Measurements from ENCODE around the gene ZNF367.

Gene ZNF367

DNA sequence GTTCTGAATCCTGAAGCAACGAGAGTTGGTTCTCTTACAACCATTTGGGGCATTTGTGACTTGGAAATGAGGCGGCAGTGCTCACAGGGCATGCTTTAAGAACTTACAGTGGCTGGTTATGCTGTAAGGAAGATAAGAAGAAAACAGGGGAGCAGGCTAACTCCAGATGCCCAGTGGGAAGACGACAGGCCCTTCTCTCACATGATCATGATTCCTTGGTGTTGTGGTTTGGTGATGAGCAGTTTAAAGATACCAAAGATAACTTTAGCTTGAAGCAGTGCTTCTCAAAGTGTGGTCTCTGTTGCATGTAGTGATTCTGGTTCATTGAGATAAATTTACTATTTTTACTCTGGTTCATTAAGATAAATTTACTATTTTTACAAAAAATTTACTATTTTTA, 29.2 kb upstream of the ZNF367 start (continued):
- no peak for TF ChIP-seq ARNTL (CRISPR knock-in tag; IDR thresholded peaks at IDR 0.05; ENCODE audit: borderline replicate concordance, low read depth)
- TF ChIP-seq ESRRG (CRISPR knock-in tag; IDR thresholded peaks at IDR 0.05), result no peak
- no peak for TF ChIP-seq ZNF70 (CRISPR knock-in tag; IDR thresholded peaks at IDR 0.05)
- no peak for TF ChIP-seq ISL1 (CRISPR knock-in tag; IDR thresholded peaks at IDR 0.05)
- no peak for TF ChIP-seq ZNF565 (CRISPR knock-in tag; conservative IDR thresholded peaks at IDR 0.05; ENCODE audit: low read depth)
- no peak for TF ChIP-seq BACH2 (CRISPR knock-in tag; IDR thresholded peaks at IDR 0.05; ENCODE audit: borderline replicate concordance)

DNA sequence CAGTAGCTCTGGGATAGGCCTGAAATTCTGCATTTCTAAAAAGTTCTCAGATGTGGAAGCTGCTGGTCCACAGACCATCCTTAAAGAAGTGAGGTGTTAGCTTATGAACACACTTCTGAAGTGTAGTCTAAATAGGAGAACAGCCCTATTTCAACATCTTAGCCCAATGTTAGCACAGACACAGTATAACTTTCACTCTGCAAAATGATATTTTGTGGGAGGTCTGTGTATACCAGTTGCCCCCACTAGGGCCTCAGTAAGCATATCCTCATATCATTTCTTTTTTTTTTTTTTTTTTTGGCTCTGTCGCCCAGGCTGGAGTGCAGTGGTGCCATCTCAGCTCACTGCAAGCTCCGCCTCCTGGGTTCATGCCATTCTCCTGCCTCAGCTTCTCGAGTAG, 24.3 kb upstream of the ZNF367 start:
- no peak for ATAC-seq
- TF ChIP-seq CSDC2 (CRISPR knock-in tag; IDR thresholded peaks at IDR 0.05), result no peak
- TF ChIP-seq ZNF8 (CRISPR knock-in tag; IDR thresholded peaks at IDR 0.05), result no peak
- no peak for TF ChIP-seq SNAI2 (CRISPR knock-in tag; IDR thresholded peaks at IDR 0.05)
- no peak for TF ChIP-seq ISL1 (CRISPR knock-in tag; IDR thresholded peaks at IDR 0.05)
- TF ChIP-seq PPARA (CRISPR knock-in tag; IDR thresholded peaks at IDR 0.05; ENCODE audit: borderline replicate concordance), result no peak
- no peak for TF ChIP-seq BACH2 (CRISPR knock-in tag; IDR thresholded peaks at IDR 0.05; ENCODE audit: borderline replicate concordance)
- TF ChIP-seq ZFP30 (CRISPR knock-in tag; IDR thresholded peaks at IDR 0.05), result no peak
- TF ChIP-seq RARB (CRISPR knock-in tag; IDR thresholded peaks at IDR 0.05), result no peak
- TF ChIP-seq GLIS3 (CRISPR knock-in tag; IDR thresholded peaks at IDR 0.05), result no peak

DNA sequence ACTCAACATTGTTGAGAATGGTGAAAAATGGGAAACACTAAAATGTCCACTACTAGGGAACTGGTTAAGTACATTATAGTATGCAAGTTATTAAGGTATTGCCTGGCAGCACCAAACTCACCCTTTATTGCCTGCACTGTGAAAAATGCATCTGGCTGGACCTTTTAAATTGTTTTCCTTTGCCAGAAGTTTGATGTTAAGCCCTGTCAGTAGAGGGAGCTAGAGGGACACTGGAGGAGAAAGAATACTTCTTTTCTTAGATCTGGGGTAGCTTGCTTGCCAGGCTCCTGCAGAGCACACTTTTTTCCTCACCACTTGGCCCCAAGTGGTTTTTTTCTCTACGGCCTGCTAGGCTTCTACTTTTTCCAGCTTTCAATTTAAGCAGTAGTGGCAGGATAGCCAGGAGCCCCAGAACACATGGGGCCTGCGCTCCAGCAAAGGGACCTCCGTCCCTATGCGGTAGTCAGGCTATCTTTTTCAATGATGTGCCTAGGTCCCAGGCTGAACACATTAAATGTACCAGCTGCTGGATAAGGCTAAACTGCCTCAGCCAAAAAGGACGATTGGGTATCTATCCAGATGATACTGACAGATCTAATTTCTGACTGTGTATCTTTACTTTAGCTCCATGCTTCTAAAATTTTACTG, 23.8 kb upstream of the ZNF367 start:
- no peak for ATAC-seq
- TF ChIP-seq PPARA (CRISPR knock-in tag; IDR thresholded peaks at IDR 0.05; ENCODE audit: borderline replicate concordance), result no peak
- no peak for TF ChIP-seq BACH2 (CRISPR knock-in tag; IDR thresholded peaks at IDR 0.05; ENCODE audit: borderline replicate concordance)
- TF ChIP-seq, protein P1, sequence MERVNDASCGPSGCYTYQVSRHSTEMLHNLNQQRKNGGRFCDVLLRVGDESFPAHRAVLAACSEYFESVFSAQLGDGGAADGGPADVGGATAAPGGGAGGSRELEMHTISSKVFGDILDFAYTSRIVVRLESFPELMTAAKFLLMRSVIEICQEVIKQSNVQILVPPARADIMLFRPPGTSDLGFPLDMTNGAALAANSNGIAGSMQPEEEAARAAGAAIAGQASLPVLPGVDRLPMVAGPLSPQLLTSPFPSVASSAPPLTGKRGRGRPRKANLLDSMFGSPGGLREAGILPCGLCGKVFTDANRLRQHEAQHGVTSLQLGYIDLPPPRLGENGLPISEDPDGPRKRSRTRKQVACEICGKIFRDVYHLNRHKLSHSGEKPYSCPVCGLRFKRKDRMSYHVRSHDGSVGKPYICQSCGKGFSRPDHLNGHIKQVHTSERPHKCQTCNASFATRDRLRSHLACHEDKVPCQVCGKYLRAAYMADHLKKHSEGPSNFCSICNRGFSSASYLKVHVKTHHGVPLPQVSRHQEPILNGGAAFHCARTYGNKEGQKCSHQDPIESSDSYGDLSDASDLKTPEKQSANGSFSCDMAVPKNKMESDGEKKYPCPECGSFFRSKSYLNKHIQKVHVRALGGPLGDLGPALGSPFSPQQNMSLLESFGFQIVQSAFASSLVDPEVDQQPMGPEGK (CRISPR knock-in tag; IDR thresholded peaks at IDR 0.05; ENCODE audit: borderline replicate concordance), result no peak
- no peak for TF ChIP-seq ARNTL (CRISPR knock-in tag; IDR thresholded peaks at IDR 0.05; ENCODE audit: borderline replicate concordance, low read depth)
- TF ChIP-seq, protein P2, sequence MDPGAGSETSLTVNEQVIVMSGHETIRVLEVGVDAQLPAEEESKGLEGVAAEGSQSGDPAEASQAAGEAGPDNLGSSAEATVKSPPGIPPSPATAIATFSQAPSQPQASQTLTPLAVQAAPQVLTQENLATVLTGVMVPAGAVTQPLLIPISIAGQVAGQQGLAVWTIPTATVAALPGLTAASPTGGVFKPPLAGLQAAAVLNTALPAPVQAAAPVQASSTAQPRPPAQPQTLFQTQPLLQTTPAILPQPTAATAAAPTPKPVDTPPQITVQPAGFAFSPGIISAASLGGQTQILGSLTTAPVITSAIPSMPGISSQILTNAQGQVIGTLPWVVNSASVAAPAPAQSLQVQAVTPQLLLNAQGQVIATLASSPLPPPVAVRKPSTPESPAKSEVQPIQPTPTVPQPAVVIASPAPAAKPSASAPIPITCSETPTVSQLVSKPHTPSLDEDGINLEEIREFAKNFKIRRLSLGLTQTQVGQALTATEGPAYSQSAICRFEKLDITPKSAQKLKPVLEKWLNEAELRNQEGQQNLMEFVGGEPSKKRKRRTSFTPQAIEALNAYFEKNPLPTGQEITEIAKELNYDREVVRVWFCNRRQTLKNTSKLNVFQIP (CRISPR knock-in tag; IDR thresholded peaks at IDR 0.05; ENCODE audit: borderline replicate concordance, low read depth), result no peak
- TF ChIP-seq, protein P3, sequence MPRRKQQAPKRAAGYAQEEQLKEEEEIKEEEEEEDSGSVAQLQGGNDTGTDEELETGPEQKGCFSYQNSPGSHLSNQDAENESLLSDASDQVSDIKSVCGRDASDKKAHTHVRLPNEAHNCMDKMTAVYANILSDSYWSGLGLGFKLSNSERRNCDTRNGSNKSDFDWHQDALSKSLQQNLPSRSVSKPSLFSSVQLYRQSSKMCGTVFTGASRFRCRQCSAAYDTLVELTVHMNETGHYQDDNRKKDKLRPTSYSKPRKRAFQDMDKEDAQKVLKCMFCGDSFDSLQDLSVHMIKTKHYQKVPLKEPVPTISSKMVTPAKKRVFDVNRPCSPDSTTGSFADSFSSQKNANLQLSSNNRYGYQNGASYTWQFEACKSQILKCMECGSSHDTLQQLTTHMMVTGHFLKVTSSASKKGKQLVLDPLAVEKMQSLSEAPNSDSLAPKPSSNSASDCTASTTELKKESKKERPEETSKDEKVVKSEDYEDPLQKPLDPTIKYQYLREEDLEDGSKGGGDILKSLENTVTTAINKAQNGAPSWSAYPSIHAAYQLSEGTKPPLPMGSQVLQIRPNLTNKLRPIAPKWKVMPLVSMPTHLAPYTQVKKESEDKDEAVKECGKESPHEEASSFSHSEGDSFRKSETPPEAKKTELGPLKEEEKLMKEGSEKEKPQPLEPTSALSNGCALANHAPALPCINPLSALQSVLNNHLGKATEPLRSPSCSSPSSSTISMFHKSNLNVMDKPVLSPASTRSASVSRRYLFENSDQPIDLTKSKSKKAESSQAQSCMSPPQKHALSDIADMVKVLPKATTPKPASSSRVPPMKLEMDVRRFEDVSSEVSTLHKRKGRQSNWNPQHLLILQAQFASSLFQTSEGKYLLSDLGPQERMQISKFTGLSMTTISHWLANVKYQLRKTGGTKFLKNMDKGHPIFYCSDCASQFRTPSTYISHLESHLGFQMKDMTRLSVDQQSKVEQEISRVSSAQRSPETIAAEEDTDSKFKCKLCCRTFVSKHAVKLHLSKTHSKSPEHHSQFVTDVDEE (CRISPR knock-in tag; IDR thresholded peaks at IDR 0.05), result no peak
- TF ChIP-seq ZNF70 (CRISPR knock-in tag; IDR thresholded peaks at IDR 0.05), result no peak
- TF ChIP-seq SNAI2 (CRISPR knock-in tag; IDR thresholded peaks at IDR 0.05), result no peak
- TF ChIP-seq TOX (CRISPR knock-in tag; IDR thresholded peaks at IDR 0.05; ENCODE audit: borderline replicate concordance), result no peak
- TF ChIP-seq ESRRG (CRISPR knock-in tag; IDR thresholded peaks at IDR 0.05), result no peak
- TF ChIP-seq ZNF8 (CRISPR knock-in tag; IDR thresholded peaks at IDR 0.05), result no peak
- TF ChIP-seq RARB (CRISPR knock-in tag; IDR thresholded peaks at IDR 0.05), result no peak
- TF ChIP-seq ZFP30 (CRISPR knock-in tag; IDR thresholded peaks at IDR 0.05), result no peak
- TF ChIP-seq ZFP3 (CRISPR knock-in tag; IDR thresholded peaks at IDR 0.05), result no peak

DNA sequence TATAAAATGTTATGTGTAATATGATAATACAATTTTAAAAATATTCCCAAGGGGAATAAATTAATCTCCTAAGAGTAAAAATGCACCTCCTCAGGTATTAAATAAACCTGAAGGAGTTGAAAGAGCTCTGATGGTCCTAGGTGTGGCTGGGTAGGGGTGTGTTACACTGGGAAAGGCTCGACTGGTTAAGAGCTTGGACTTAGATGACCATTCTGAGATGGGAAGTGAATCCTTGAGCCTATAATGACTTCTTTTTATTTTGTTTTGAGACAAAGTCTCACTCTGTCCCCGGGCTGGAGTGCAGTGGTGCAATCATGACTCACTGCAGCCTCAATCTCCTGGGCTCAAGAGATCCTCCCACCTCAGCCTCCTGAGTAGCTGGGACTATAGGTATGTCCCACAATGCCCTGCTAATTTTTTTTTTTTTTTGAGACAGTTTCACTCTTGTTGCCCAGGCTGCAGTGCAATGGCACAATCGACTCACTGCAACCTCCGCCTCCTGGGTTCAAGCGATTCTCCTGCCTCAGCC, 22.6 kb upstream of the ZNF367 start:
- TF ChIP-seq ZFP3 (CRISPR knock-in tag; IDR thresholded peaks at IDR 0.05), result no peak
- TF ChIP-seq ZNF70 (CRISPR knock-in tag; IDR thresholded peaks at IDR 0.05), result no peak
- TF ChIP-seq BACH2 (CRISPR knock-in tag; IDR thresholded peaks at IDR 0.05; ENCODE audit: borderline replicate concordance), result no peak
- TF ChIP-seq ISL1 (CRISPR knock-in tag; IDR thresholded peaks at IDR 0.05), result no peak
- TF ChIP-seq ZFP30 (CRISPR knock-in tag; IDR thresholded peaks at IDR 0.05), result no peak
- TF ChIP-seq TCF4 (CRISPR knock-in tag; IDR thresholded peaks at IDR 0.05; ENCODE audit: borderline replicate concordance), result no peak
- no peak for TF ChIP-seq ZC3H10 (CRISPR knock-in tag; IDR thresholded peaks at IDR 0.05)
- TF ChIP-seq, protein P4, sequence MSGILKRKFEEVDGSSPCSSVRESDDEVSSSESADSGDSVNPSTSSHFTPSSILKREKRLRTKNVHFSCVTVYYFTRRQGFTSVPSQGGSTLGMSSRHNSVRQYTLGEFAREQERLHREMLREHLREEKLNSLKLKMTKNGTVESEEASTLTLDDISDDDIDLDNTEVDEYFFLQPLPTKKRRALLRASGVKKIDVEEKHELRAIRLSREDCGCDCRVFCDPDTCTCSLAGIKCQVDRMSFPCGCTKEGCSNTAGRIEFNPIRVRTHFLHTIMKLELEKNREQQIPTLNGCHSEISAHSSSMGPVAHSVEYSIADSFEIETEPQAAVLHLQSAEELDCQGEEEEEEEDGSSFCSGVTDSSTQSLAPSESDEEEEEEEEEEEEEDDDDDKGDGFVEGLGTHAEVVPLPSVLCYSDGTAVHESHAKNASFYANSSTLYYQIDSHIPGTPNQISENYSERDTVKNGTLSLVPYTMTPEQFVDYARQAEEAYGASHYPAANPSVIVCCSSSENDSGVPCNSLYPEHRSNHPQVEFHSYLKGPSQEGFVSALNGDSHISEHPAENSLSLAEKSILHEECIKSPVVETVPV (CRISPR knock-in tag; IDR thresholded peaks at IDR 0.05), result no peak
- no peak for TF ChIP-seq OSR1 (CRISPR knock-in tag; IDR thresholded peaks at IDR 0.05)
- TF ChIP-seq SNAI2 (CRISPR knock-in tag; IDR thresholded peaks at IDR 0.05), result no peak
- ATAC-seq, result no peak

Measured in SK-N-SH treated with all-trans-retinoic acid at 6 μM for 48 hours (cell line).